GM21390 (cell line): ENCODE measurements around the gene SLC10A7.

Experiments
- ATAC-seq: cut with Tn5 transposase; IDR thresholded peaks from one replicate; pipeline ENCODE4 v1.9.1; 2021; ENCODE audit not compliant: unreplicated experiment

Gene SLC10A7

GRCh38 chr4:146498291-146498690 lies 23.4 kb downstream of the SLC10A7 start:
- ATAC-seq, result no peak

- ATAC-seq, result no peak
These were observed 26.5 kb downstream of the SLC10A7 start for GRCh38 chr4:146495269-146495668.

GRCh38 chr4:146494143-146494542 lies 27.6 kb downstream of the SLC10A7 start:
- ATAC-seq, result no peak

- no peak for ATAC-seq
These were observed 31.6 kb downstream of the SLC10A7 start for GRCh38 chr4:146490106-146490505.

- no peak for ATAC-seq
These were observed 33.1 kb downstream of the SLC10A7 start for GRCh38 chr4:146488495-146489174.

- peak; percentile 91 for ATAC-seq
These were observed 35.2 kb downstream of the SLC10A7 start for GRCh38 chr4:146486565-146486964.

GRCh38 chr4:146485968-146486367 lies 35.8 kb downstream of the SLC10A7 start:
- ATAC-seq, result peak; percentile 48

GRCh38 chr4:146482788-146483187 lies 39.0 kb downstream of the SLC10A7 start:
- no peak for ATAC-seq

GRCh38 chr4:146481246-146481645 lies 40.5 kb downstream of the SLC10A7 start:
- no peak for ATAC-seq

- no peak for ATAC-seq
These were observed 43.7 kb downstream of the SLC10A7 start for GRCh38 chr4:146478009-146478408.

- ATAC-seq, result no peak
These were observed 44.7 kb downstream of the SLC10A7 start for GRCh38 chr4:146477054-146477453.

GRCh38 chr4:146472404-146472803 lies 49.3 kb downstream of the SLC10A7 start:
- ATAC-seq, result no peak

- no peak for ATAC-seq
These were observed 51.1 kb downstream of the SLC10A7 start for GRCh38 chr4:146470604-146471003.

GRCh38 chr4:146469022-146469421 lies 52.7 kb downstream of the SLC10A7 start:
- ATAC-seq, result no peak

GRCh38 chr4:146465628-146466027 lies 56.1 kb downstream of the SLC10A7 start:
- ATAC-seq, result no peak

- ATAC-seq, result no peak
These were observed 59.5 kb downstream of the SLC10A7 start for GRCh38 chr4:146462251-146462650.

GRCh38 chr4:146458594-146458993 lies 63.1 kb downstream of the SLC10A7 start:
- ATAC-seq, result peak; percentile 88

- no peak for ATAC-seq
These were observed 65.1 kb downstream of the SLC10A7 start for GRCh38 chr4:146456681-146457080.

- ATAC-seq, result no peak
These were observed 68.4 kb downstream of the SLC10A7 start for GRCh38 chr4:146453181-146453807.

GRCh38 chr4:146450524-146450923 lies 71.2 kb downstream of the SLC10A7 start:
- peak; percentile 86 for ATAC-seq

GRCh38 chr4:146446555-146446954 lies 75.2 kb downstream of the SLC10A7 start:
- ATAC-seq, result no peak

- no peak for ATAC-seq
These were observed 76.3 kb downstream of the SLC10A7 start for GRCh38 chr4:146445198-146446150.
